Measurements from ENCODE around the gene TSHZ2. TPM values are rescaled to one million over a fixed set of nuclear protein-coding genes. Genes with fewer than 3 reads are reported as not detected.

The TSHZ2 gene
- 1.6 and 1.8 TPM in 2 replicates for total RNA-seq

- TF ChIP-seq CTCF (IDR thresholded peaks at IDR 0.05; ENCODE audit: insufficient read depth, low read length, severe bottlenecking), result no peak
- H3K36me3 ChIP-seq (ENCODE audit: control insufficient read depth, insufficient read depth, low read length), result no peaks in the 10 kb centered on the region
- no peaks in the 10 kb centered on the region for H3K27me3 ChIP-seq (ENCODE audit: control insufficient read depth, insufficient read depth, low read length)
- H3K4me3 ChIP-seq (ENCODE audit: low read depth, low read length), result peak within 1 kb of the TSS; percentile 77
- FAIRE-seq, result peak; percentile 18
- DNase-seq (ENCODE audit: low read depth), result peak; percentile 50
Observed at GRCh38 chr20:52972190-52972937, at the start of gene TSHZ2. TSS of gene TSHZ2 (plus strand) at chr20:52972358. CDS start at chr20:52973294, 936 bp downstream.

DNA sequence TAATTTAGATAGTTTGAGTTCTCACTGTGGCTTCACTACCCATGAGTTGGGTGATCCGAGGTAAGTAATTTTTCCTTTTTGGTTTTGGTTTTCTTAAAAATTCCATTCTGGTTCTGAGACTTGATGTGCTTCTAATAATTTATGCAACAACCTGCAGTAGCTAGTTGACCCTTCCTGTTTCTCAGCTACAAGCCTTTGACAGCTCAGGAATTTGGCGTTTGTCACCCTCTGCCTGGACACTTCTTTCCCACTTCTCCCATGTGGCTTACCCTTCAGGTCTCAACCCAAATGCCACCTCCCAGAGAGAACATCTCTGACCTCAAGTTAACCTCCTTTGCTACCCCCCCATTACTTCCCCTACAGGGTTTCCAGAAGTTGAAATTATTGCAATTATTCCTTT is 49.7 kb upstream of the TSHZ2 start:
- DNase-seq (ENCODE audit: low read depth) (no peak), FAIRE-seq (no peak)
- no peak for TF ChIP-seq CTCF (IDR thresholded peaks at IDR 0.05; ENCODE audit: insufficient read depth, low read length, severe bottlenecking)
- H3K36me3 ChIP-seq (ENCODE audit: control insufficient read depth, insufficient read depth, low read length), result no peaks in the 10 kb centered on the region
- H3K4me3 ChIP-seq (ENCODE audit: low read depth, low read length), result no peak overlapping the region
- no peaks in the 10 kb centered on the region for H3K27me3 ChIP-seq (ENCODE audit: control insufficient read depth, insufficient read depth, low read length)

- H3K4me3 ChIP-seq (ENCODE audit: low read depth, low read length), result no peak overlapping the region
- H3K36me3 ChIP-seq (ENCODE audit: control insufficient read depth, insufficient read depth, low read length), result no peaks in the 10 kb centered on the region
- H3K27me3 ChIP-seq (ENCODE audit: control insufficient read depth, insufficient read depth, low read length), result no peaks in the 10 kb centered on the region
- no peak for TF ChIP-seq CTCF (IDR thresholded peaks at IDR 0.05; ENCODE audit: insufficient read depth, low read length, severe bottlenecking)
- DNase-seq (ENCODE audit: low read depth), result peak; percentile 100
- FAIRE-seq, result peak; percentile 99
Observed at GRCh38 chr20:52923123-52923937, 48.8 kb upstream of the TSHZ2 start.

DNA sequence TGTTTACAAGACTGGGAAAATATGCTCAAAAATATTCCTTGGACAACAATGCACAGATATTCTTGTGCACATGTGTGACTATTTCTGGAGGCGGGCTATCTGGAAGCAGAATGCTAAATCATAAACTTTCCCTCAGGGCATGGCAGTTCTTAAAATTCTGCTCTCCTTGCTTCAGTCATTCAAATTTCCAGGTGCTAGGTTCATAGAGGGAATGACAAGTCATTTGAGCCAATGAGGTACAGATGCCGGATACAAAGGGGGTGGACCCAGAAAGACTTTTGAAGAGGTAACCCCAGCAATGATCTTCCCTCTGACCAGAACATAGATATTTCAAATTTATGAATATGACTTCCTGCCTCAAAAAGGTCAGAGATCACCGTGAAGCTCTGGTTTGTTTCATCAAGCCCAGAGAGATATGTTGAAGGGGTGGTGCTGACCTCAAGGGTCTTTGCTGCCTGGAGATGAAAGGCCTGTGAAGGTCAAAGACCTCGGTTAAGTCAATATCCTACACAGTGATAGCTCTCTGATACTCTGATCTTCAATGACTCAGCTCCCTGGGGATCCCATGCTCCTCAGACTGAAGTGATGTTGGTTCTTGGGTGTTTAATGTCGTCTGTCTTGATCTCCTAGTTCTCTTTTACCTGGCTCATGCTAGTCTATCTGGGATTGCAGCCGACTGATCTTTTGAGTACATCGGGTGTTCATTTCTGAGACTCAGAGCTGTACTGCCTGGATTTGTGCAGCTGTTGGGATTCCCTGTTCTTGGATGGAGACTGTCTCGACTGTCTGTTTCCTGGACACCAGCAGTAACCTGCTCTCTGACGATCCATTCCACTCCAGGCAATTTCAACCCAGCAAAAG is 47.5 kb upstream of the TSHZ2 start:
- DNase-seq (ENCODE audit: low read depth) (peak; percentile 47), FAIRE-seq (no peak)
- no peak for TF ChIP-seq CTCF (IDR thresholded peaks at IDR 0.05; ENCODE audit: insufficient read depth, low read length, severe bottlenecking)
- no peaks in the 10 kb centered on the region for H3K36me3 ChIP-seq (ENCODE audit: control insufficient read depth, insufficient read depth, low read length)
- no peaks in the 10 kb centered on the region for H3K27me3 ChIP-seq (ENCODE audit: control insufficient read depth, insufficient read depth, low read length)
- H3K4me3 ChIP-seq (ENCODE audit: low read depth, low read length), result no peak overlapping the region

DNA sequence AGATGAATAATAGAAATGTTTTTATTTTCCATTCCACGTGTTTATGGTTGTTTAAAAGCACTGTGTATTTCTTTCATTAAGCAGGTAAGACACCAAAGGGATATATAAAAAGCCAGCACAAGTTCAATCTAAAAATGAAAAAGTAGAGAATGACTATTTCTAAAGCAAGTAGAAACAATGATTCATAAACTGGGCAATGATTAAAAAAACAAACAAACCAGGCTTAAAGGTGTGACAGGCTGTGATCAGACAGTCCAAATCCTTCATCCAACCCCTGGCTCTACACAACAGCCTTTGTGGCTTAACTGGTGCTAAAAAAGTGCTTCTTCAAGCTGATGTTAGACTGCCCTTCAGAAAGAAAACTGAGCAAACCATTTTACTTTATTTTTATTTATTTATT is 45.7 kb upstream of the TSHZ2 start:
- DNase-seq (ENCODE audit: low read depth), result peak; percentile 91
- no peak for FAIRE-seq
- Histone ChIP-seq H3K36me3 (ENCODE audit: control insufficient read depth, insufficient read depth, low read length) (no peaks in the 10 kb centered on the region), H3K27me3 (ENCODE audit: control insufficient read depth, insufficient read depth, low read length) (no peaks in the 10 kb centered on the region), H3K4me3 (ENCODE audit: low read depth, low read length) (no peak overlapping the region)
- TF ChIP-seq CTCF (IDR thresholded peaks at IDR 0.05; ENCODE audit: insufficient read depth, low read length, severe bottlenecking), result no peak
